Fibroblast of the conjunctiva (primary cell): ENCODE measurements around the gene DVL3.

Source experiments
- DNase-seq: peaks from one replicate; pipeline ENCODE4 v3.0.0-alpha.2; 2010; ENCODE audit warnings: low read depth

Gene DVL3

GRCh38 chr3:184176377-184177330 lies 21.5 kb downstream of the DVL3 start:
- peak; percentile 90 for DNase-seq

- no peak for DNase-seq
Observed at GRCh38 chr3:184177331-184177731, 22.2 kb downstream of the DVL3 start.

- DNase-seq: no peak
Observed at GRCh38 chr3:184177767-184178306, 22.7 kb downstream of the DVL3 start.

- DNase-seq: no peak
Observed at GRCh38 chr3:184178521-184179138, 23.5 kb downstream of the DVL3 start.

GRCh38 chr3:184180165-184180564 lies 25.0 kb downstream of the DVL3 start:
- DNase-seq: no peak

- DNase-seq: no peak
Observed at GRCh38 chr3:184181596-184181995, 26.4 kb downstream of the DVL3 start.

- DNase-seq: no peak
Observed at GRCh38 chr3:184183679-184184078, 28.5 kb downstream of the DVL3 start.

- DNase-seq: no peak
Observed at GRCh38 chr3:184184546-184185230, 29.5 kb downstream of the DVL3 start.

- peak; percentile 98 for DNase-seq
Observed at GRCh38 chr3:184185461-184186183, 30.4 kb downstream of the DVL3 start.

GRCh38 chr3:184186184-184186901 lies 31.2 kb downstream of the DVL3 start, which contains the start of gene ABCF3:
Gene ABCF3 (plus strand): TSS chr3:184186199. CDS start chr3:184186208, 9 bp downstream.
- DNase-seq: peak; percentile 36

- no peak for DNase-seq
Observed at GRCh38 chr3:184186902-184187207, 31.7 kb downstream of the DVL3 start.

- no peak for DNase-seq
Observed at GRCh38 chr3:184188080-184188479, 32.9 kb downstream of the DVL3 start.

- DNase-seq: no peak
Observed at GRCh38 chr3:184189421-184189820, 34.2 kb downstream of the DVL3 start.

- DNase-seq: no peak
Observed at GRCh38 chr3:184192889-184193288, 37.7 kb downstream of the DVL3 start.

GRCh38 chr3:184193991-184194539 lies 38.9 kb downstream of the DVL3 start:
- DNase-seq: no peak

GRCh38 chr3:184196536-184196935 lies 41.4 kb downstream of the DVL3 start:
- no peak for DNase-seq

- no peak for DNase-seq
Observed at GRCh38 chr3:184198509-184198908, 43.3 kb downstream of the DVL3 start.

GRCh38 chr3:184200825-184201224 lies 45.6 kb downstream of the DVL3 start:
- no peak for DNase-seq

GRCh38 chr3:184203526-184203925 lies 48.3 kb downstream of the DVL3 start:
- no peak for DNase-seq

GRCh38 chr3:184209146-184209923 lies 54.2 kb downstream of the DVL3 start:
- DNase-seq: no peak
